GM21576 (cell line): ENCODE results near the gene RRN3.
"Not testable (repeated sequence)": the region's sequence is repeated elsewhere in the genome, so short reads cannot be mapped to it uniquely, and the experiment has no call there.

Source experiments
- ATAC-seq: cut with Tn5 transposase; IDR thresholded peaks from one replicate; pipeline ENCODE4 v1.9.1; 2021; ENCODE audit warnings: mild to moderate bottlenecking, moderate library complexity; ENCODE audit not compliant: unreplicated experiment

Gene RRN3

GRCh38 chr16:15093955-15094827 is at the start of gene RRN3:
RRN3 (minus strand) TSS chr16:15094272; CDS start chr16:15094233, 39 bp downstream.
- ATAC-seq: peak; percentile 98

- ATAC-seq: not testable (repeated sequence)
These were observed 49.6 kb upstream of the RRN3 start for GRCh38 chr16:15143601-15144091.

- ATAC-seq: not testable (repeated sequence)
These were observed 49.0 kb upstream of the RRN3 start for GRCh38 chr16:15142891-15143600.

DNA sequence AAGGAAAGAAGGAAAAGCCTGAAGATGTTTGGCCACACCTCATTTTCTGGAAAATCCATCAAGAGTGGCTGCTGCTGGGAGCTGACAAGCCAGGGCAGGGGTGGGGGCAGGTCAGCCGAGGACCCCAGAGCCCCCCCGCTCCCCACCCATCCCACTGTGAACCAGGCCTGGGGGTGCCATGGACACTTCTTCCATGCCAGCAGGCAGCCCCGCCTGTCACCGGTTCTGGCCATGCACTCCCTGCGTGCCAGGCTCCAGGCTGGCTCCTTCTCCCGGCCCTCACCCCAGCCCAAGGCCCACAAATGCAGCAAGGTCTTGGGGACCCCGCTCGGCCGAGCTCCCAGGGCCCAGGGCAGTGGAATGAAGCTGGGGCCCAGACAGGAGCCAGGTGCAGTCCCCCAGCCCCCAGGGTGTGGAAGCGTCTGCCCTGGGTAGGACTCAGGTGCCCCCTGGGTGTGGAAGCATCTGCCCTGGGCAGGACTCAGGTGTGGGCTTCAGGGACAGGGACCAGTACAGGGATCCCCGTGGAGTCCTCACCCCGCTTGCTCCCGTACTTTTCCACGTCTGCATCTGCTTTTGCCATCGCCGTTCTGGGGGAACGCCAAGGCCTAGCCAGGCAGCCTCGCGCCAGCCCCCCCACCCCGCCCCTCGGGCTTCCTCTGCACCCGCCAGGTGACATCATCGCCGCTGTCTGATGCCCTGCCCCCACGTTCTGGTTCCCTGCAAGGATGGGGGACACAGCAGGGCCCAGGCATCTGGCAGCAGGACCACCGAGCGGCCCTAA is 48.2 kb upstream of the RRN3 start:
- not testable (repeated sequence) for ATAC-seq

DNA sequence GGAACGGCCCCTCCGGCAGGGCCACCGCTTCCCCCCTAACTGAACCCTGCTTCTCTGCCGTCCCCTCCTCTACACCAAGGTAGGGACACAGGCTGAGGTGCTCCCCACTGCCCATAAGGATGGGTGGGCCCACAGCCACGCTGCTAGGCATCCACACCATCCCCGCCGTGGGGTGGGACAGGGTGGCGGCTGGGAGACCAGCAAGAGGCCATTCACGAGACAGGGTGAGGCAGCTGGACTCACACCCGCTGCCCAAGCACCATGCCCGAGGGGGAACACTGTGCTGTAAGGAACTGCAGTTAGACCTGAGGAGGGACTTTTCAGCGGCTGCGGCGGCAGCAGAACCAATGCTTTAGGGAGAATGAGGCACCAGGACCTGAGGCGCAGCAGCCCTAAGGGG is 47.5 kb upstream of the RRN3 start:
- no peak for ATAC-seq

DNA sequence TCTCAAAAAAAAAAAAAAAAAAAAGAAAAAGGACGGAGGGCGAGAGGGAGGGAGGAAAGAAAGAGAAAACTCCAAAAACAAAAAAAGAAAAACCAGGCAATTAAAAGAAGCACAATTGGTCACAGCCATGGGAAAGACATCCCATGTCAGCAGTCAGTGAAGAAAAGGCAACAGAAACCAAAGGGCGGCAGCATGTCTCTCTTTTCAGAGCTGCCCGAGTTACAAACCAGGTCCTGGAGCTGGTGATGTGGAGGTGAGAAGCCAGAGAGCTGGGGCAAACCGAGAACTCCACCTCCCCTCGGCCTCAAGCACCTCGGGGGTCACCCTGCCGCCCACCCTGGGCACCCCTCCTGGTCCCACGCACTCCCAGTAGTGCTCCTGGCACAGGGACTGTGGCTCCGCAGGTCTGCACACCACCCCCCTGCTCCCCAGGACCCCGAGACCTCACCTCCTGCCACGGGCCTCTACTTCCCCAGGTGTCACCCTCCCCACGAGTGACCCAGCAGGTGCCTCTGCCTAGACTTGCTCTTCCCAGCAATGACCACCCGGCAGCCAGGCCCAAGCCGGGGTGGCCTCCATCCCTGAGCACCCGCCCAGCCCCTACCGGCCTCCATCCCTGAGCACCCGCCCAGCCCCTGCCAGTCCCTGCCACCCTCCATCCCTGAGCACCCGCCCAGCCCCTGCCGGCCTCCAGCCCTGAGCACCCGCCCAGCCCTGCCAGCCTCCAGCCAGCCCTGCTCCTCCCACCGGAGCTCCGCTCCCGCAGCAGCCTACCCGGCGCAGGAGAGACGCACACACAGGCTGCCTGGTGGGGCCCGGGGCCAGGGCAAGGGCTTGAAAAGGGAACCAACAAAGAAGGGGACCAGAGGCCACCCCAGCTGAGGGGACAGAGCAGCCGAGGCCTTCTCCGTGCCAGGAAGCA is 46.6 kb upstream of the RRN3 start:
- not testable (repeated sequence) for ATAC-seq

GRCh38 chr16:15137514-15137913 is 43.4 kb upstream of the RRN3 start:
- ATAC-seq: not testable (repeated sequence)

DNA sequence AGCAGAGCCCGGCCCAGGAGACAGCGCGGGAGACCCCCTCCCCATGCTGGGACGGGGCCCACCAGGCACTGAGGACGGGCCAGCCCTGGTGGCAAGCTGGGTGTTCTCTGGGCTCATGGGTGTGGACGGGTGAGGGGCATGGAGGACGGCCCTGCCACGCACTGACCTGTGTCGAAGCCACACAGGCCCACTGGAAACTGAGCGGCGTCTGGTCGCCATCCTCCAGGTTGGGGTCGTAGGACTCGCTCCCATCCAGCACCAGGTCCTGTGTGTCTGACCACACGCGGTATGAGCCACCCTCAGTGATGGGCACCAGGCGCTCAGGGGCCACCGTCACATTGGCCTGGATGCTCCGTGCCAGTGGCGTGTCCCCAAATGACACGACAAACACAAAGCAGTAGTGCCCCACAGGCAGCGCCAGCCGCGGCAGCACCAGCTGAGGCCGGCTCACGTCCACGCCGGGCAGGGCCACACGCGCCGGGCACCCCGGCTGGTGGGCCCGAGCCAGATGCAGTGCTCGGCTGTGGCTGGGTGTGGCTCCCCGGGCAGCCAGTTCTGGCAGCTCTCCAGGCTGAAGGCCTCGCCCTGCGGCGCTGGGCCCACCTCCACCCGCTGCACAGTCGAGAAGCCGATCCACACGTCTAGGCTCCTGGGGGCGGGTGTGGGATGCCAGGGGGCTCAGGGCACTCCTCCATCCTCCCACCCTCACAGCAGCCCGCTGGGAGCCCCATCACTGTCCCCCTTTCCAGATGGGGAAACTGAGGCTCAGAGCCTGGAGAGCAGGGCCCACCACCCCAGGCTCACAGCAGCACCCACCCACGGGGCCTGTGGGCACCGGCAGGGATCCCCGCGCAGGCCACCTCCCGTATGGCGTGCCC is 41.6 kb upstream of the RRN3 start:
- ATAC-seq: not testable (repeated sequence)

DNA sequence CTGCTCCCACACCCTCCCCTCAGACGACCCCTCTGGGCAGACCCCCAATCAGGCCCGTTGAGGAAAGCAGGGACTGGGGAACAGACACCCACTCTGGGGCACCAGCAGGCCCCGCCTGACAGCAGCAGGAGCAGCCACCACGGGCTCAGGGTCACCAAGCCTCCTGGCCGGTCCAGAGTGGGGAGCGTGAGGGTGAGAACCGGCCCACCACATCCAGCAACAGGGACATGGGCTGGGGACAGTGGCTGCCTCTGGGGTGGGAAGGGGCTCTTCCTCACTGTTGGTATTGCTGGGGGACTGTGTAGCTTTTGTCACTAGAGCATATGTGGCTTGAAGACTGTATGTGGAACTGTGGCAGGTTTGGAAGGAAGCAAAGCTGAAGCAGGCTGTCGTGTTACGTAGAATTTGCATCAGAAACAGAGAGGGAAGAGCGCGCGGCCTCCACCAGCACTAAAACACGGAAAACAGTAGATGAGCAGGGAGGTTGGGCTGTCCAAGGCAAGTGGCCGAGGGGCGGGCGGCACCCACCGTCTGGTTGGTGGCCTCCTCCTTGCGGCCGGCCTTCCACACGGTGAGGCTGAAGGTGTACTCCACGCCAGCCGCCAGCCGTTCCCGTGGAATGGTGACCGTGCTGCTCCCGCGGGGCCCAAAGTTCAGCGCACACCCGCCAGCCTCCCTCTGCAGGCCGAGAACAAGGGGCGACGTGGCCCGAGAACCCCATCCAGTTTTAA is 40.8 kb upstream of the RRN3 start:
- not testable (repeated sequence) for ATAC-seq

GRCh38 chr16:15133554-15133953 is 39.5 kb upstream of the RRN3 start:
- not testable (repeated sequence) for ATAC-seq

DNA sequence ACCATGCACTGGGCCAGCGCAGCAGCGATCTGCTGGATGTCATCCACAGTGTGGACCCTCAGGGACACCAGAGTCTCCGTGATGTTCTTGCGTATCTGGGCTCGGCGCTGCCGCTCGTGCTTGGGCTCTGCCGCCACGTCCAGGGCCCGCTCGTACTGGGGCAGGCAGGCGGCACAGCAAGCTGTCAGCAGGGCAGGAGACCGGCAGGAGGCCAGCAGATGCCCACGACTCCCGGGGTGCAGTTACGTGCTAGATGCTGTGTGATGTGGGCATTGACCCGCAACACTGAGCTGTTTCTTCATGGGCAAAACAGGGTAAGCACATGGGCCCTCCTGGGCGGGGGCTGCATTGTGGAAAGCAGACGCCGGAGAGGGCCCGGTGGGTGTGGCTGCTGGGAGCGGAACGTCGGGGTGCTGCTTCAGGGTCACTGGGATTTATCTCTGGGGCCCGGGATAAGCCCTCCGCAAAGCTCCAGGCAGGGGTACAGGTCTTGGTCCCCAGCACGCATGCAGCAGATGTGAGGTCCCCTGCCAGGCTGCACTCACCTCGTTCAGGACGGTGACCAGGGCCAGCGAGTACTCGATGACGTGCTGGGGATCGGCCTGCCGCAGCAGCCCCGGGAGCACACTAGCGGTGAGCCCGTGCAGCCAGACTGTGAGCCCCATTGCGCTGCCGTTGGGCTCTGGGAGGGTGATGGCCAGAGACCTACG is 38.8 kb upstream of the RRN3 start:
- ATAC-seq: not testable (repeated sequence)

DNA sequence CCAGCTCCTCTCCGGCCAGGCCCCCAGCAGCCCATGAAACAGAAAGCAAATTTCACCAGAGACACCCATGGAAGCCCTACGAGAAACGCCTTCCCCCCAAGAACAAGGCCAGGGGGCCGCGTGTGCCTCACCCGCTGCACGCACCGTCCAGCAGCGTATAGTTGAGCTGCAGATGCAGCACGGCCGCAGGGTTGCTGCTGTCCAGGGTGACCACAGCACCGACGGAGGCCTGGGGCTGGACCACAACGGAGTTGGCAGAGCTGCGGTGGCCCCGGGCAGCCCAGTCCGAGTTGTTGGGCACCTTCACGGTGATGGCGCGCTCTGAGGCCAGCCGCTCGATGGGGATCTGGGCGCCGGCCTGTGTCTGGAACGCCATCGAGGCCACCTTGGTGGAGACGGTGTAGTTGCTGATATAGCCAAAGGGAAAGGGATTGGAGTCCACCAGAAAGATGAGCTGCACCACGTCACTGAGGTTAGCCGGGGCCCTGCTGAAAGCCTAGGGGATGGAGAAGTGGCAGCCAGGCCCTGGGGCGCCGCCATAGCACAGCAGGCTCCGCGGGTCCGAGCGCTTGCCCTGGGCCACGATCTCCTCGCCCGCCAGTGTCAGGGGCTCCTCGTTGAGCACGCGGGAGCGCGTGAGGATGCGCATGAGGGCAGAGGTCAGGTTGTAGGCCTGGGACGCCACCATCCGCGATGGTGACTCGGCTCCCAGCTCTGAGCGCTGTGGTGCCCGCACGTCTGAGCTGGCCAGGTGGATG is 37.0 kb upstream of the RRN3 start:
- ATAC-seq: not testable (repeated sequence)

DNA sequence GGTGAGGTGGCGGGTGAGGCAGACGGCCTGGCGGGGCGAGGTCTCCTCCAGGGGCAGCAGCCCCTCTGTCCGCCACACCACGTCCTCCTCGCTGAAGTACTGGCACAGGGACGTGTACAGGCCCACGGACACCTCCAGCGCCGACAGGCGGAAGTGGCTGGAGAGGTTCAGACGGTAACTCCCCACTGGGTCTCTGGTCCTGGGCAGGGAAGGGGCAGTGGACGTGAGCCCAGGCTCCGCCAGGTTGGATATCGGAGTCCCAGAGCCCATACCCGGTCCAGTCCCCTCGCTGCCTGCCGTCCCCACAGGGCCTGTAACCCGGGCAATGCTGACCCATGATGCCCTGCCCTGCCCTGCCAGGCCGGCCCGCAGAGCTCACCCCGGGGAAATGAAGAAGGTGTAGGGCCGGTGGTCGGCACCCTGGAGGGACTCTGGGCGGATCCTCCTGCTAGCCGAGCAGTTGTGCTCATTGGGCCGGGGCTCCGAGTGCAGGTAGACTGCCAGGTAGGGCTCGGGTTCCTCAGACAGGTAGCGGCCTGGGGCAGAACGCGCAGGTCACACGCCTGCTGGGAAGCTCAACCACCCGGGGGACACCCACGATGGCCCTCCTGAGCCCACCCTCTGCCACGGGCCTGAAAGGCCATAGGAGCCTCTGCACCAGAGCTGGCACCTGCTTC is 36.3 kb upstream of the RRN3 start:
- not testable (repeated sequence) for ATAC-seq

GRCh38 chr16:15127641-15128425 is 33.8 kb upstream of the RRN3 start:
- ATAC-seq: not testable (repeated sequence)

DNA sequence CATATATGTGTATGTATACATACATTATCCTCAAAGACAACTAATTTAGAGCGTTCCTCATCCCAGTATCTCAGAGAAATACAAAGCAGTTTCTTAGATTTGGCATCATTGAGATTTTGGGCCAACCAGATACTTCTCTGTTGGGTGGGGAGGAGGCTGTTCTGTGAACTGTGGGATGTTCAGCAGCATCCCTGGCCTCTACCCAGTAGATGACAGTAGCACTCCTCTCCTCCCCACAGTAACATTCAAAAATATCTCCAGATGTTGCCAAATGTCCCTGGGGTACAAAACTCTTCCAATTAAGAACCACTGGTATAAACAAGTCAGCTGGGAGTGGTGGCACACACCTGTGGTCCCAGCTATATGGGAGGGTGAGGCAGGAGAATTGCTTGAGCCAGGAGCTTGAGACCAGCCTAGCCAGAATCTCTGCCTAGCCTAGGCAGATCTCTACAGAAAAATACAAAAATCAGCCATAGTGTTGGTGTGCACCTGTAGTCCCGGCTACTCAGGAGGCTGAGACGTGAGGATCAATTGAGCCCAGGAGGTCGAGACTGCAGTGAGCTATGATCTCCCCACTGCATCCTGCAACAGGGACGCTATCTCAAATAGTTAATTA is 6.4 kb upstream of the RRN3 start:
- ATAC-seq: not testable (repeated sequence)
